Measurements from ENCODE around the gene CYFIP2. TPM values are rescaled to one million over a fixed set of nuclear protein-coding genes. Genes with fewer than 3 reads are reported as not detected.

CYFIP2 gene
- polyA plus RNA-seq, 1 donor from 2014 or later = 59.7 TPM

GRCh38 chr5:157350939-157351801 lies 85.2 kb downstream of the CYFIP2 start:
- Histone ChIP-seq H3K9me3 (ENCODE audit: low read length) (no peaks in the 10 kb centered on the region), H2AFZ (ENCODE audit: low read depth, low read length) (no peak overlapping the region), H3K36me3 (ENCODE audit: insufficient read depth, low read length) (peaks cover 14% of the 10 kb centered on the region), H3F3A (ENCODE audit: insufficient read depth, low read length, poor library complexity, severe bottlenecking) (no peaks in the 10 kb centered on the region), H3K27me3 (ENCODE audit: insufficient read depth, low read depth, low read length) (no peaks in the 10 kb centered on the region), H3K79me2 (replicated peaks; ENCODE audit: insufficient read depth, low read length) (no peaks in the 10 kb centered on the region), H3K9me2 (ENCODE audit: insufficient read depth, low read length) (no peaks in the 10 kb centered on the region), H3K9ac (ENCODE audit: low read length) (no peak overlapping the region), H3K4me3 (ENCODE audit: low read length) (no peak overlapping the region), H4K20me1 (ENCODE audit: insufficient read depth) (no peaks in the 10 kb centered on the region), H3K4me2 (ENCODE audit: low read length) (no peak overlapping the region), H3K27ac (ENCODE audit: low read length) (no peak overlapping the region)
- TF ChIP-seq SMC3 (conservative IDR thresholded peaks at IDR 0.05; ENCODE audit: poor library complexity) = no peak

GRCh38 chr5:157351802-157352092 lies 85.8 kb downstream of the CYFIP2 start:
- no peaks in the 10 kb centered on the region for H3K9me3 ChIP-seq (ENCODE audit: low read length)
- H3K79me2 ChIP-seq (replicated peaks; ENCODE audit: insufficient read depth, low read length) = no peaks in the 10 kb centered on the region
- no peaks in the 10 kb centered on the region for H4K20me1 ChIP-seq (ENCODE audit: insufficient read depth)
- H3K4me3 ChIP-seq (ENCODE audit: low read length) = no peak overlapping the region
- H3F3A ChIP-seq (ENCODE audit: insufficient read depth, low read length, poor library complexity, severe bottlenecking) = no peaks in the 10 kb centered on the region
- H3K36me3 ChIP-seq (ENCODE audit: insufficient read depth, low read length) = peaks cover 14% of the 10 kb centered on the region
- H3K9me2 ChIP-seq (ENCODE audit: insufficient read depth, low read length) = no peaks in the 10 kb centered on the region
- H3K9ac ChIP-seq (ENCODE audit: low read length) = no peak overlapping the region
- H3K27ac ChIP-seq (ENCODE audit: low read length) = no peak overlapping the region
- no peak for TF ChIP-seq POLR2AphosphoS5 (IDR thresholded peaks at IDR 0.05)
- no peak for TF ChIP-seq EP300 (conservative IDR thresholded peaks at IDR 0.05; ENCODE audit: poor library complexity, severe bottlenecking)
- TF ChIP-seq REST (IDR thresholded peaks at IDR 0.05; ENCODE audit: borderline replicate concordance) = no peak
- TF ChIP-seq CTCF (IDR thresholded peaks at IDR 0.05; ENCODE audit: poor library complexity, severe bottlenecking) = no peak
- TF ChIP-seq EZH2 (IDR thresholded peaks at IDR 0.05; ENCODE audit: borderline replicate concordance, insufficient read depth, low read length, poor library complexity, severe bottlenecking) = no peak
- TF ChIP-seq TAF1 (IDR thresholded peaks at IDR 0.05; ENCODE audit: low read depth) = no peak
- no peak for TF ChIP-seq SMC3 (conservative IDR thresholded peaks at IDR 0.05; ENCODE audit: poor library complexity)
- TF ChIP-seq RAD21 (conservative IDR thresholded peaks at IDR 0.05) = no peak
- no peak for TF ChIP-seq MXI1 (conservative IDR thresholded peaks at IDR 0.05; ENCODE audit: poor library complexity, severe bottlenecking)
- no peak overlapping the region for H2AFZ ChIP-seq (ENCODE audit: low read depth, low read length)
- H3K27me3 ChIP-seq (ENCODE audit: insufficient read depth, low read depth, low read length) = no peaks in the 10 kb centered on the region
- H3K4me2 ChIP-seq (ENCODE audit: low read length) = no peak overlapping the region
